Measurements from ENCODE around the gene KCNMA1.

Gene KCNMA1

DNA sequence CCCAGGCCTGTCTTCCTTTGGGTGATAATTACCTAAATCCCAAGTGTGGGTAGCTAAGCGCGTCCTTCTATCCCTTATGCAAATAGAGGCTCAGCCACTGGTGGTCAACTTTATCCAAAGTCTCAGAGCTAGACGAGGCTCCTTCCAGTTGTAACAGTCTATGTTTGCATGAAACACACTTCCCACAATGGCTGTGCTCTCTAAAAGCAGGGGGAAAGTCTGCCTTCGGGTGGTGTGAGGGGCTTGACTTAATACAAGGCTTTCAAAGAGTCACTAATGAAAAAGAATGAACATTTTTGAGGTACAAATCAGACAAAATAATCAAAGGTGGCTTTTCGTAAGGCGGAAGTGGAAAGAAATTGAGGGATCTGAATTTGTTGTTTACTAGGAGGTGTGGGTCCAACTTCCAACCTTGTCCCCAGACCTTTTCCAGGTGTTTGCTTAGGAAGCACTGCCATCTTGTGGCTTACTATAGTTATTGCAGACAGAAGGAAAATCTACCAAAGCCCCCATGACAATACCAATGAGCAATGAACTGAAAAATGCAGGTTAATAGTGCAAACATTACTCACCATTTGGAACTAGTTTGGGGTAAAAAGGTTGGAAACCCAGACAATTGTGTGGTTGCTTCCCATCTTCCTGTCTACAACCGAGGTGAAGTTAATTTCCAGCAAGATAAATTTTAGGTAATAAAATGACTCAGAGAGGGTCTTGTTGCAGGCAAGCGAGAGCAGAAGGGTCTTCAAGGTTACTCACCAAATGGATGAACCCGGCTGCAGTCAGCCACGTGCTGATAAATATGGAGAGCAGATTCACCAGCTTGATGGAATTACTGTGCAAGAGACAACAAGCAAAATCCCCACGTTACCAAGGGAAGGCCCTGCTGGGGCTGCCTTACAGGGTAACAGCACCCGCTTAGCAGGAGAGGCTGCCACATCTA, 525.7 kb downstream of the KCNMA1 start:
- H3K36me3 ChIP-seq (ENCODE audit: control insufficient read depth, insufficient read depth, low read length), result no peaks in the 10 kb centered on the region
- H3K27ac ChIP-seq (ENCODE audit: low read depth, low read length, severe bottlenecking), result no peak overlapping the region
- H3K4me3 ChIP-seq (ENCODE audit: extremely low read depth, insufficient read depth, low read length, poor library complexity, severe bottlenecking), result no peak overlapping the region
- H3K9me3 ChIP-seq (ENCODE audit: control insufficient read depth, low read length), result no peaks in the 10 kb centered on the region
- 36 to 73% methylated on average over 4 to 9 of the region's 12 CpGs for WGBS, 2 experiments (ENCODE audit: insufficient coverage in 2 of 2)
- no peaks in the 10 kb centered on the region for H3K4me1 ChIP-seq (ENCODE audit: control insufficient read depth, insufficient read depth, low read length, poor library complexity, severe bottlenecking)

DNA sequence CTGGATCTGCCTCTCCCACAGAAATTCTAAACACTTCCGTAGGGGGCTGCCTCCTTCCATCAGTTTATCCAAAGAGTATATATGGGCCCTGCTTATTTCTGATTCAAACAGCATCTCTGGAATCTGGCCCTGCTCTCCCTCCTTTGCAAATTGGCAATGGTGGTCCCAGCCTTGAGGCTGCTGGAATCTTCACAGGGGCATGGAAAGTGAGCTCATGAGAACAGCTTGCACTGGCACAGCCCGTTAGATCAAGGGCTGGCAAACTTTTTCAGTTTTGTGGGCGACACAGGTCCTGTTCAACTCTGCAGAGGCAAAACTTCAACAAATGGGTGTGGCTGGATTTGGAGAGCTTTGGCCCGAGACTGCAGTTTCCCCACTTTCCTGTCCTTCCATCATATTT, 526.9 kb downstream of the KCNMA1 start:
- H3K4me1 ChIP-seq (ENCODE audit: control insufficient read depth, insufficient read depth, low read length, poor library complexity, severe bottlenecking), result no peaks in the 10 kb centered on the region
- H3K4me3 ChIP-seq (ENCODE audit: extremely low read depth, insufficient read depth, low read length, poor library complexity, severe bottlenecking), result no peak overlapping the region
- H3K36me3 ChIP-seq (ENCODE audit: control insufficient read depth, insufficient read depth, low read length), result no peaks in the 10 kb centered on the region
- H3K27ac ChIP-seq (ENCODE audit: low read depth, low read length, severe bottlenecking), result no peak overlapping the region
- WGBS, 2 experiments (ENCODE audit: insufficient coverage in 2 of 2), result 79 to 83% methylated on average over 3 of the region's 4 CpGs
- no peaks in the 10 kb centered on the region for H3K9me3 ChIP-seq (ENCODE audit: control insufficient read depth, low read length)

DNA sequence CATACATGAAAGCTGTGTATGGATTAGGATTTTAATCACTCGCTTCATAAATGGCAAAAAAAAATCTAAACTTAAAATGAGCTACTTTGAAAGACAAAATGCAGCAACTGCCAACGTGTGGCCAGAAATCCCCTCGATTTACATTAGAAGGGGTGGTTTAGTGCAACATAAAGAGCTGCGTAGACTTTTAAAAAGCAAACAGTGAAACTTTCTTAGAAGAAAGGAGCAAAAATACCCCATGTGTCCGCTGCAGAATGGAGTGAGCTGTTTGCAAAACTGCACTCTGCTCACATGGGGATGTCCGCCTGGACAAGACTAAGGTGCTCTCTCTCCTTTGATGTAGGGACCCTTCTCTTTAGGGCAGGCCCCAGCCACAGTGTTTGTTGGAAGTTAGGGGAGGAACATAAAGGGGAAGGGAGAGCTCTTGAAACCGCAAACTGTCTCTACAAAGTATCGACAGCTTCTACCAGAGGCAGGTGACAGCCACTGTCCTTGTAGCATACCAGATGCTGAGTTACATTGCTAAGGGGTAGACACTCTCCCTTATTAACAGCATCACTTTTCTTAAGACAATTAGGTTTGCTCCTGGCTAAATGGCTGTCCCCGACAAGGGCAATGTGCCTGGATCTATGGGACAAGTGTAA, 528.1 kb downstream of the KCNMA1 start:
- WGBS, 2 experiments (ENCODE audit: insufficient coverage in 2 of 2), result 72 to 77% methylated on average over 5 to 8 of the region's 9 CpGs
- no peak overlapping the region for H3K27ac ChIP-seq (ENCODE audit: low read depth, low read length, severe bottlenecking)
- H3K9me3 ChIP-seq (ENCODE audit: control insufficient read depth, low read length), result no peaks in the 10 kb centered on the region
- H3K4me1 ChIP-seq (ENCODE audit: control insufficient read depth, insufficient read depth, low read length, poor library complexity, severe bottlenecking), result no peaks in the 10 kb centered on the region
- no peak overlapping the region for H3K4me3 ChIP-seq (ENCODE audit: extremely low read depth, insufficient read depth, low read length, poor library complexity, severe bottlenecking)
- no peaks in the 10 kb centered on the region for H3K36me3 ChIP-seq (ENCODE audit: control insufficient read depth, insufficient read depth, low read length)

DNA sequence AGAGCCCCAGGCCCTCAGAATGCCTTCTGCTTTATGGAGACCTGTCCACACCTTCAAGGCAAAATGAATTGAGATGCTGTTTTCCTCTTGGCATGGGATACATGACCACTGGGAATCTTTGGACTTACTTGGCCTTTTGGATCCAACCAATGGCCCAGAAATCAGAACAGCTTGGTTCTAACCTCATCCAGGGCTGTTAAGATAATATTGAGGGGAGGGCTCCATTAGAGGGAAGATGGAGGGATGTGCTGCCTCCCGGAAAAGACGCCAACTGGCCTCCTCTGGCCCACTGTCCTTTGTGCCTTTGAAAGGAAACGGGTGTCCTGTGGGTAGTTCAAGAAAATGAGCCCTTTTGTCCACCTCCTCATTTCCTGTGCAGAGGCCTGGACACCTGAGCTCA, 530.9 kb downstream of the KCNMA1 start:
- no peaks in the 10 kb centered on the region for H3K4me1 ChIP-seq (ENCODE audit: control insufficient read depth, insufficient read depth, low read length, poor library complexity, severe bottlenecking)
- WGBS, 2 experiments (ENCODE audit: insufficient coverage in 2 of 2), result 90 to 100% methylated on average over 3 of the region's 3 CpGs
- H3K4me3 ChIP-seq (ENCODE audit: extremely low read depth, insufficient read depth, low read length, poor library complexity, severe bottlenecking), result no peak overlapping the region
- no peak overlapping the region for H3K27ac ChIP-seq (ENCODE audit: low read depth, low read length, severe bottlenecking)
- no peaks in the 10 kb centered on the region for H3K9me3 ChIP-seq (ENCODE audit: control insufficient read depth, low read length)
- no peaks in the 10 kb centered on the region for H3K36me3 ChIP-seq (ENCODE audit: control insufficient read depth, insufficient read depth, low read length)

DNA sequence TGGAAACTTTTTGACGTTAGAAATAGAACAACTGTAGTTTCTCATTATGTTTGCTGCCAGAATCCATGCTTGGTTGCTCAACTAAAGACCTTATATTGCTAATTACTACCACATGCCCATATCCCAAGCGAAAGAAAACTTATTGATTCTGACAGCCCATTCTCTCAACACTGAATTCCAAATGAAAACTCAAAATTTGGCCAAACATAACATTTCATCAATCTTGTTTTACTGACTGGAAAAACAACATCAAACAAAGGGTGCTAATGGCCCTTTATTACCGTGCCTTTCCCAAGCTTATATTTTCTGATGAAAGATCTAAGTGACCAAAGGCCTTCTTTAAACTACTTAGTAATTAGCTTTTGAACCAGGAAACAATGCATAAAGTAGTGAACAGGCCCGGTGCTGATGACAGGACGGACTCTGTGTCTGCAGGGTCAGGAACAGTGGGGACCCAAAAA, 531.8 kb downstream of the KCNMA1 start:
- H3K36me3 ChIP-seq (ENCODE audit: control insufficient read depth, insufficient read depth, low read length), result no peaks in the 10 kb centered on the region
- 85 to 91% methylated on average over 4 to 5 of the region's 5 CpGs for WGBS, 2 experiments (ENCODE audit: insufficient coverage in 2 of 2)
- H3K9me3 ChIP-seq (ENCODE audit: control insufficient read depth, low read length), result no peaks in the 10 kb centered on the region

DNA sequence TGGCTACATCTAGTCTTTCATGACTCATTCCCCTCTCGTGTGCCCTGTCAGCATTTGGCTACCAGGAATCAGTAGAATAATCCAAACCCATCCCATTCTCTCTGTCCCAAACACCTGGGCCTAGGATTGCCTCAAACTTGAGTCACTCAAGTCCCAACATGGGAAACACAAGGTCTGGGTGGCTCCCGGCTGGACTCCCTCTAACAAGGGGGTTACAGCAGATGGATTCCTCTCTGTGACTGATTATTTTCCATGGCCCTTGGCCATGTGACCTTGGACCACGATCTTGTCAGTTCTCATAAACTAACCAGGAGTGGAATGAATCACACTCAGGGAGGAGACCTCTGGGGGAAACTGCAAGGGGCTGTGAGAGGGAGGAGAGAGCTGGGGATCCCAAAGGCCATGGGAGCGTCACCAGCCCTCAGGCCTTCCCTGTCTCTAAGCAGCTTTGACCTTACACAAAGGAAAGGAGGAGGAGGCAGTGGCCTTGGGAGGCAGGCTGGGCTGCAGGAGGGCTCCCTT, 533.1 kb downstream of the KCNMA1 start:
- Histone ChIP-seq H3K4me3 (ENCODE audit: extremely low read depth, insufficient read depth, low read length, poor library complexity, severe bottlenecking) (no peak overlapping the region), H3K9me3 (ENCODE audit: control insufficient read depth, low read length) (no peaks in the 10 kb centered on the region), H3K4me1 (ENCODE audit: control insufficient read depth, insufficient read depth, low read length, poor library complexity, severe bottlenecking) (no peaks in the 10 kb centered on the region), H3K27ac (ENCODE audit: low read depth, low read length, severe bottlenecking) (no peak overlapping the region), H3K36me3 (ENCODE audit: control insufficient read depth, insufficient read depth, low read length) (no peaks in the 10 kb centered on the region)
- WGBS, 2 experiments (ENCODE audit: insufficient coverage in 2 of 2), result 69 to 95% methylated on average over 2 to 3 of the region's 4 CpGs

More for the DNA sequence above, 531.8 kb downstream of the KCNMA1 start:
- Histone ChIP-seq H3K4me3 (ENCODE audit: extremely low read depth, insufficient read depth, low read length, poor library complexity, severe bottlenecking) (no peak overlapping the region), H3K4me1 (ENCODE audit: control insufficient read depth, insufficient read depth, low read length, poor library complexity, severe bottlenecking) (no peaks in the 10 kb centered on the region), H3K27ac (ENCODE audit: low read depth, low read length, severe bottlenecking) (no peak overlapping the region)

DNA sequence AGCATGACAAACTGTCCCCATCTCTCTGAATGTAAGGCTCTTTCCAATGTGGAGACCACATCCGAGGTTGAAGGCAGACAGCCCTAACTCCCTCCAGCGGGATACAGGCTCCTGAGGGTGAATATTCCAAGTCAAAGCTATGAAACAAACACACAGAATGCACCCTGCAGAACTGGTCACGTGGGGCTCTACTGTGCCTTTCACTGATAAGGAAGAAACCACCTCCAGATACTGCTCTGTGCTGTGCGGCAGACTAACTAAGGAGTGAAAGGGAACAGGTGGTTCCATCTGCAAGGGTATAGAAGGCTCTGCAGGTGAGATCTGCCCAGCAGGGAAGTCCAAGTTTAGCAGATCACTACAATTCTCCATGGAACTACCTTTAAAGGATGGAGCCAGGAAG, 534.4 kb downstream of the KCNMA1 start:
- Histone ChIP-seq H3K27ac (ENCODE audit: low read depth, low read length, severe bottlenecking) (no peak overlapping the region), H3K4me3 (ENCODE audit: extremely low read depth, insufficient read depth, low read length, poor library complexity, severe bottlenecking) (no peak overlapping the region), H3K36me3 (ENCODE audit: control insufficient read depth, insufficient read depth, low read length) (no peaks in the 10 kb centered on the region), H3K9me3 (ENCODE audit: control insufficient read depth, low read length) (no peaks in the 10 kb centered on the region), H3K4me1 (ENCODE audit: control insufficient read depth, insufficient read depth, low read length, poor library complexity, severe bottlenecking) (no peaks in the 10 kb centered on the region)
- 96% methylated on average over 3 of the region's 4 CpGs; no CpG with 5 or more reads in 1 of the 2 experiments for WGBS, 2 experiments (ENCODE audit: insufficient coverage in 2 of 2)

DNA sequence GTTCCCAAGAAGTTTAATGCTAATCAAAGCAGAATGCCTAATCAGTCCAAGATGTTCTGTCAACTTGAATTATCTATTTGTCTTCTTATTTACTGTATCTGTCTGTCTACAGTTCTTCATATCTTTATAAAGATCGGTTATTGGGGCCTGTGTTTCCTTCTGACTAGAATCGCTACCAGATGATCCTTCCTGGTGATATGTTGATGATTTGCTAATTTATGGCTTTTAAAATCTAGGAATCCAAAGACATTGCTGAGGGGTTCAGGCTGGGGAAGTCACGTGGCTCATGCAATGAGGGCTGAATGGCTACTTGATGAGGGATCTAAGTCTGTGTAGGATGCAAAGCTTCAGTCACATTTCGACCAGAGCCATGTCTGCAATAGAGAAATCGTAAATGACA, 536.3 kb downstream of the KCNMA1 start:
- H3K27ac ChIP-seq (ENCODE audit: low read depth, low read length, severe bottlenecking), result no peak overlapping the region
- H3K9me3 ChIP-seq (ENCODE audit: control insufficient read depth, low read length), result no peaks in the 10 kb centered on the region
- 98 to 100% methylated on average over 3 to 4 of the region's 5 CpGs for WGBS, 2 experiments (ENCODE audit: insufficient coverage in 2 of 2)
- no peaks in the 10 kb centered on the region for H3K4me1 ChIP-seq (ENCODE audit: control insufficient read depth, insufficient read depth, low read length, poor library complexity, severe bottlenecking)
- H3K4me3 ChIP-seq (ENCODE audit: extremely low read depth, insufficient read depth, low read length, poor library complexity, severe bottlenecking), result no peak overlapping the region
- H3K36me3 ChIP-seq (ENCODE audit: control insufficient read depth, insufficient read depth, low read length), result no peaks in the 10 kb centered on the region

DNA sequence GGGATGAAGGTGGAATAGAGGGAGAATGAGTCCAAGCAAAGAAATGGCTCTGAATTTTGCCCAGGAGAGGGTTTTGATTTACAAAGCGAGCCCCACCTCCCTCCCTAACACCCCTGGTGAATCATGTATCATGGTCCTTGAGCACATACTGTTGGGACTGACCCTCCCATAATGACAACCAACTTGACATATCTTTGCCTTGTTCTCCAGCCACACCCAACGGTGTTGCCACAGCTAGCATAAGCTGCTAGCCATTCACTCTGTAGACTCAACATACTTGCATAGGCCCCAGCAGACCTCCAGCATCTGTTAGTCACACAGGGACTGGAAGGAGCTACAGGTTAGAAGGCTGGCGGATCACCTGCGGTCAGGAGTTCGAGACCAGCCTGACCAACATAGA, 538.5 kb downstream of the KCNMA1 start:
- Histone ChIP-seq H3K27ac (ENCODE audit: low read depth, low read length, severe bottlenecking) (no peak overlapping the region), H3K36me3 (ENCODE audit: control insufficient read depth, insufficient read depth, low read length) (no peaks in the 10 kb centered on the region), H3K4me3 (ENCODE audit: extremely low read depth, insufficient read depth, low read length, poor library complexity, severe bottlenecking) (no peak overlapping the region), H3K9me3 (ENCODE audit: control insufficient read depth, low read length) (no peaks in the 10 kb centered on the region), H3K4me1 (ENCODE audit: control insufficient read depth, insufficient read depth, low read length, poor library complexity, severe bottlenecking) (no peaks in the 10 kb centered on the region)
- WGBS, 2 experiments (ENCODE audit: insufficient coverage in 2 of 2), result 93 to 94% methylated on average over 3 to 4 of the region's 5 CpGs

DNA sequence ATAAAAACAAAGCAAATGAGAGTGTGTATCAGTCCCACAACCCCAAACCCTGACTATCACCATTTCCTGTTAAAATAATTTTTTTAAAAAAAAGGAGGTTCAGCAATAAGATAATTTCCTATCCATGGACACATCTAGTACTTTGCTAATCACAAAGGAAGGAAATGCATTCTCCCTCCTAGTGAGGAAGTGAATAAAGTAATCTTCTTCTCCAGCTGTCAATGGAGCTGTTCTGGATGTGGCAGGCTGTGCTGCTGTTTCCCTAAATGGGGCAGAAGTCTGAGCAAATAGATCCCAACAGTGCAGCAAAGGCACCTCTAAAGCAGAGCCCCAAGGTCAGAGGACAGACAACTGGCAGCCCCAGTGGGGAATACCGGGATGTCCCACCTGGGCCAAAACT, 540.0 kb downstream of the KCNMA1 start:
- H3K27ac ChIP-seq (ENCODE audit: low read depth, low read length, severe bottlenecking), result no peak overlapping the region
- H3K4me3 ChIP-seq (ENCODE audit: extremely low read depth, insufficient read depth, low read length, poor library complexity, severe bottlenecking), result no peak overlapping the region
- no peaks in the 10 kb centered on the region for H3K4me1 ChIP-seq (ENCODE audit: control insufficient read depth, insufficient read depth, low read length, poor library complexity, severe bottlenecking)
- no peaks in the 10 kb centered on the region for H3K36me3 ChIP-seq (ENCODE audit: control insufficient read depth, insufficient read depth, low read length)
- H3K9me3 ChIP-seq (ENCODE audit: control insufficient read depth, low read length), result no peaks in the 10 kb centered on the region
- 100% methylated on average over 1 of the region's 1 CpG; no CpG with 5 or more reads in 1 of the 2 experiments for WGBS, 2 experiments (ENCODE audit: insufficient coverage in 2 of 2)

Measured in mesodermal cell (in vitro differentiated cells).